GM12864 (cell line): ENCODE measurements around the gene SVEP1.

Source experiments
- DNase-seq: peaks from one replicate; pipeline ENCODE4 v3.0.0-alpha.2; 2011; ENCODE audit warnings: low read depth
- H3K4me3 ChIP-seq: 2 replicates; pipeline ENCODE4 v1.5.1; 2011; ENCODE audit warnings: mild to moderate bottlenecking, low read depth, low read length, control low read depth
- TF ChIP-seq, protein P1 (sequence below): IDR thresholded peaks from 2 replicates; pipeline ENCODE4 v1.5.1; 2011; ENCODE audit warnings: low read depth, mild to moderate bottlenecking, moderate library complexity, low read length, control low read depth, inconsistent platforms; ENCODE audit errors: missing control alignments

The SVEP1 gene

GRCh38 chr9:110526426-110526825, 53.1 kb downstream of the SVEP1 start:
- H3K4me3 ChIP-seq = no peak overlapping the region
- TF ChIP-seq, protein P1, sequence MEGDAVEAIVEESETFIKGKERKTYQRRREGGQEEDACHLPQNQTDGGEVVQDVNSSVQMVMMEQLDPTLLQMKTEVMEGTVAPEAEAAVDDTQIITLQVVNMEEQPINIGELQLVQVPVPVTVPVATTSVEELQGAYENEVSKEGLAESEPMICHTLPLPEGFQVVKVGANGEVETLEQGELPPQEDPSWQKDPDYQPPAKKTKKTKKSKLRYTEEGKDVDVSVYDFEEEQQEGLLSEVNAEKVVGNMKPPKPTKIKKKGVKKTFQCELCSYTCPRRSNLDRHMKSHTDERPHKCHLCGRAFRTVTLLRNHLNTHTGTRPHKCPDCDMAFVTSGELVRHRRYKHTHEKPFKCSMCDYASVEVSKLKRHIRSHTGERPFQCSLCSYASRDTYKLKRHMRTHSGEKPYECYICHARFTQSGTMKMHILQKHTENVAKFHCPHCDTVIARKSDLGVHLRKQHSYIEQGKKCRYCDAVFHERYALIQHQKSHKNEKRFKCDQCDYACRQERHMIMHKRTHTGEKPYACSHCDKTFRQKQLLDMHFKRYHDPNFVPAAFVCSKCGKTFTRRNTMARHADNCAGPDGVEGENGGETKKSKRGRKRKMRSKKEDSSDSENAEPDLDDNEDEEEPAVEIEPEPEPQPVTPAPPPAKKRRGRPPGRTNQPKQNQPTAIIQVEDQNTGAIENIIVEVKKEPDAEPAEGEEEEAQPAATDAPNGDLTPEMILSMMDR = no peak
- no peak for DNase-seq

DNA sequence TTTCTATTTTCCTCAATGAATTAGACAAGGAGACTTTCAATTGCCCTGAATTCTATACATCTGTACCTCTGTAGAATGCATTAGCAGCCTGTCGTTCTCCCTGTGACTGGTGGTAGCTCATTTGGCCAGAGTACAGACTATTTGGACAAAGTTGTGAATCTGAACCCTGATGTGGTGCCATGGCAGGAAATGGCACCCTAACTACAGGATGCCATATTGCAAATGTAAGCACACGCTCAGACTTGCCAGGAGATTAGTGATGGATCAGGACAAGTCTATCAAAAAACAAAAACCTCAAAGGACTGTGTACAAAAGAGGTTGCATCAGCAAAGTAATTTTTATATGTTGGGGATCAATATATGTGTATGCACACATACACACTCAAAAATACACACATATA, 58.3 kb downstream of the SVEP1 start:
- TF ChIP-seq, protein P1 = no peak
- no peak for DNase-seq
- no peak overlapping the region for H3K4me3 ChIP-seq

DNA sequence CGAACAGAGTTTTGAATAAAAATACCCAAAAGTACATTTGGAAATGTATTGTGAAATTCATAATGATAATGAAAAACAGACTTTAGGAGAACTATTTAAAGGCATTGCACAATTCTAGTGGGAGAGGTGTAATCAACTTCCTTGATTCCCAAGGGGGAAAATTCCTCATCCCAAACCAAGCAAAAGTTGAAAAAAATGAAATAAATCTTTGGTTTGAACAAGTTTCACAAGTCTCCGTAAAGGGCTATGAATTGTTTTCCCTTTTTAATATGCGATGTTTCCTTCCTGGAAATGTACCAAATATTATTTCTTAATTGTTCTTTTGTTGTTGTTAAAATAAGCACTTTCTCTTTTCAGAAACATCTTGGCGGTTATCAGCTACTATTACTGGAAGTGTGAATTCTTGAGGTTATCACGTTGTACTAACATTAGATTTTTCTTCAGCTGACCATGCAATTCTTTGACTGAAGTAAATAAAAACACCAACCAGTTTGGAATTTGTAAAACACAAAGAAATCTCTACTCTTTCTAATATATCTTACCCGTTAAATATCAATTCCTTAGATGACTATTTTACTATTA, 59.3 kb downstream of the SVEP1 start:
- H3K4me3 ChIP-seq = no peak overlapping the region
- no peak for DNase-seq
- TF ChIP-seq, protein P1 = no peak

DNA sequence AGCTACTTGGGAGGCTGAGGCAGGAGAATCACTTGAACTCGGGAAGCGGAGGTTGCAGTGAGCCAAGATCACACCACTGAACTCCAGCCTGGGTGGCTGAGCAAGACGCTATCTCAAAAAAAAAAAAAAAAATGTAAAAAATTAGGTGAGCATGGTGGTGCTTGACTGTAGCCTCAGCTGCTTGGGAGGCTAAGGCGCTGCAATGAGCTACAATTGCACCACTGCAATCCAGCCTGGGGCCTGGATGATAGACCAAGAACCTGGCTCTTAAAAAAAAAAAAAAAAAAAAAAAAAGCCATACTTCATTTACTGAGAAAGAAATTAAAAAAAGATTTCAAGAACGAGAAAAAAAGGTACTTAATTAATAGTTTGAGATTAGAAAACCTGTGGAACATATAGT, 62.1 kb downstream of the SVEP1 start:
- no peak for DNase-seq
- TF ChIP-seq, protein P1 = no peak
- H3K4me3 ChIP-seq = no peak overlapping the region

DNA sequence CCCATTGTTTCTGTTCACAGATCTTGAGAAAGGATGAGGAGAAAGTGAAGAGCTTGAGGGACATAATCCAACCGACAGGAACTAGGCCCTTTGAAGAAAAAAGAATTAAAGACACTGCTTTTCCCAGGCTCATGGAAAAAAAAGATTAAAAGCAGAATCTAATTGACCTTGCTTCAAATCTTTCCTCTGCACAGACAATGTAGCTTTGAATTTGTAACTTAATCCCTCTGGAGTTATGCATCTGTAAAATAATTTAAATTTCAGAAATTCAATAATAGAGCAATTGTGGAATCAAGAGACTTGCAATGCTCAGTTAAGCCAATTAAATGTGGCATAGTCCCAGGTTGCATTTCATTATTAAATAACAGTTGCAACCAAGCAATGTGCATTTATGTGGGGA, 64.6 kb downstream of the SVEP1 start:
- no peak overlapping the region for H3K4me3 ChIP-seq
- no peak for DNase-seq
- TF ChIP-seq, protein P1 = no peak

- no peak overlapping the region for H3K4me3 ChIP-seq
- no peak for DNase-seq
- TF ChIP-seq, protein P1 = no peak
Observed at GRCh38 chr9:110512817-110513216, 66.7 kb downstream of the SVEP1 start.

DNA sequence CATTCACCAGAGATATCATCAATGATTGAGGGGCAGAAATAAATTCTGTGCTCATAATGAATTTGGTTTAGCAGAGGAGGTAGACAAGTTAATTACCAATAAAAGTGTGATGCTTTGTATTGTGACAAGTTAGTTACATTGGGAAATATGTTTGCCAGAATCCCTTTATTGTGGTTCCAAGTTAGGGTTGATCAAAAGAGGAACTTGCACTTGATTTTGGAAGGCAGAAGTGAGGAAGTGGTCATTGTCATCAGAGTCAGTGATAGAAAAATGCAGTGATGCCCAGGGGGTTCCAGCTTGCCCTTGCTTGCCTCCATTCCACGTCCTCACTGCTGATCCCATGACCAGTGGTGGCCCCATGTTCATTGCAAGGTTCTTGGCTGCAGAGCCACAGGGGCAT, 69.7 kb downstream of the SVEP1 start:
- H3K4me3 ChIP-seq = no peak overlapping the region
- no peak for DNase-seq
- TF ChIP-seq, protein P1 = no peak
